Stimulated activated CD4-positive, alpha-beta T cell treated with anti-CD3 and anti-CD28 coated beads, Interleukin-12 subunit alpha, Interleukin-12 subunit beta, amount 100 ng/mL, for 24 hours (primary cell): ENCODE data around the gene FGFR3.

Experiments used
- DNase-seq, 2 experiments: peaks; one replicate each; pipeline ENCODE4 v3.0.0-alpha.2; 2020; ENCODE audit warnings: low read depth in 2 of 2

The FGFR3 gene

DNA sequence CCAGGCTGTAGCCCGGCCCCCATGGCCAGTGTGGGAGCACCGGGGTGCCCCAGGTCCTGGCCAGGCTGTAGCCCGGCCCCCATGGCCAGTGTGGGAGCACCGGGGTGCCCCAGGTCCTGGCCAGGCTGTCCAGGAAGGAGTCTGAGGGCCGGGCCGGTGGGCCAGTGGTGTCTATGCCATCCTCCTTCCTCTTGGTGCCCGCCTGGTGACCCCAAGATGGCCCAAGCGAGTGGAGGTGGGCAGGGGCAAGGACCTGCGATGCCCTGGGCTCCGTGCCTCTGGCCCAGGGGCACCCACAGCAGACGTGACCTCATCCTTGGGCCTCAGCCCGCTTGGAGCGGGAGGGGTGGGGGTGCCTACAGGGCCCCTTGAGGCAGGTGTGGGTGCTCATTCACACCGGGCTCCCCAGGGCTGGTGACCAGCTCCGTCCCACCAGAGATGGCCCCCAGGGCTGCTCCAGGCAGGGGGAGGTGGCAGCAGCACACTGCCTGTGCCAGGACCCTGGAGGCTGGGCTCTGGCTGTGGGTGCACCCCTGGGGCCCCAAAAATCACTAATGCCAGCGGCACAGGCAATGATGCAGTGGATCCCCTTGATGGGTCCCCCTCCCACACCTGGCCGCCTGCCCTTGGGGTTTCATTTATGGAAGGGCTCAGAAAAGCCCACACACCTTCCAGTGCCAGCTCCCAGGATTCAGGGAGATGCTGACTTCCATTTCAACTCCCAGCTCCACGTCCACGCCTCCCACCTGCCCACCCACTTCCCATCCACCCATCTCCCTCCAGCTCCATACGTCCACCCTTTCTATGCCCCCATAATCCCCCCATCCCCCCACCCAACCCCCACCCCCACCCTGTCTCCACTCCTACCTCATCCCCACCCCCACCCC is 36.0 kb upstream of the FGFR3 start:
- no peak for DNase-seq

DNA sequence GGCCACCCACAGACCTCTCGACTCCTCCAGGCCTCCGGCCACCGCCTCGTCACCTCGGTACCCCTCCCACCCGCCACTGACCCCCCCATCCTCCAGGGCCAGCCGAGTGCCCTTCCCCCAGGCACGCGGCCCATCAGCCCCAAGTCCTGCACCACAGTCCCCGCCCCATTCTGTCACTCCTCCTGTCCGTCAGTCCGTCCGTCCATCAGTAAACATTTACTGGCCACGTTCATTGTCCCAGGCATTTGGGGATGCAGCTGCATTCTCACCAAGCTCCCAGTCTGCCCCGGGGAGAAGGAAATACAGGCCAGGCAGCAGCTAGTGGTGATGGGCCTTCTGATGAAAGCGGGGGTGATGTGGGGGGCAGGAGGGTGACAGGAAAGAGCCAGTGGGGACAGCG is 35.3 kb upstream of the FGFR3 start:
- no peak for DNase-seq

DNA sequence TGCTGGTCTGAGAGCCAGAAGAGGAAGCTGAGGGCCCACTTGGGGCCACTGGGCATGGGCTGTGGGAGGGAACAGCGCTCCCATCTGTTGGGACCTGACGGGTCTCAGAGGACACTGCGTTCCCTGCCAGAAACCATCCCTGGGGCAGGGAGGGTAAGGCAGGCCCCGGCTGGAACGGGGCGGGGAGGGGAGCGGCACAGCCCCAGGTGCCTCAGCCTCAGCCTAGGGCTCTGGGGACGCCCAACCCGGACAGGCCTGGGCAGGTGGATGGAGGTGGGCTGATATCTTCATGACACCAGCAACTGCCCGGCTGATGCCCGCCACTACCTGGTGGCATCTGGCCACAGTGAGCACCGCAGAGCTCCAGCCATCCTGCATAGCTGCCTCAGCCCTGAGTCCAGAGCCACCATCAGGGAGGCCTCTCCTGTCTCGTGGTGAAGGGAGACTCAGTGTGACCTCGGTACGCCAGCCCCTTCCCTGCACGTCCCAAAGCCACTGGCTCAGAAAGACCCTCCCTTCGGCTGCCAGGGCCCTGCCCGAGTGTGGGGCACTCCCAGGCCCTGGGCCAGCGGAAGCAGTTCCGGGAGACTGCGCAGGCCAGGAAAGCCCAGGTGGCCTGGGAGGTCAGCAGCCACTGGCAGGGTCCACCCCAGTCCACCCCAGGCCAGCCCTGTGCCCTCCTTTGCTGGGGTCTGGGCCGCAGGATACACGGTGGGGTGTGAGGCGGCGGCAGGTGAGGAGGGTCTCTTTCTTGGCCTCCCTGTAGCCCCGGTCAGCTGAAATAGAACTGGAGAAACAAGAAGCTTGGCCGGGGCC is 34.6 kb upstream of the FGFR3 start:
- no peak for DNase-seq

DNA sequence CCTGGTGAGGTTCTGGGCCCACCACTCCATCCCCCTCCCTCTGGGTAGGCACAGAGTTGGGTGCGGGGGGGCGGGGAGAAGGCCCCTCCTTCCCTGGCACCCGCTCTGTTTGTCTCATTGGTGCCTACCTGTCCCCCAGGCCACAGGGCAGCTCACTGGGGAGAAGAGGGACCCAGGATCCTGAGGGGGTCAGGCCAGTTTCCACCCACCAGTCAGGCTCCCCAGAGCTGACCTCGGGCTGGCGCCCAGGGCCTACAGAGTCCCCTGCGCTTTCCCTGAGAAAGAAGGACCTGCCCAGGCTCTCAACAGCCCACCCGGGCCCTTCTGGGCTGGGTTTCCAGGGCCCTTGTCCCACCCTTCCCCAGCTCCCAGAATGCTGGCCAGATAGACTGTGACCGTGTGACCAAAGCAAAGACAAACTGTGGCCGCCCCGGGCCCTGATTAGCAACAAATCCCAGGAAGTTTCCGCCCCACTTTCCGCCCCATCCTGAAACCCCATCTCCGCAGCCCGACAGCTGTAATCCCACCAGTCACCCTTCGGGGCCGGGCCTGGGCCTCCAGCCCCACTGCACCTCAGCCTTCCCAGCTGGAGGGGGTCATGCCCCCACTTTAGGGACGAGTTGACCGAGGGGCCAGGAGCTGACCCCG is 33.8 kb upstream of the FGFR3 start:
- no peak for DNase-seq

DNA sequence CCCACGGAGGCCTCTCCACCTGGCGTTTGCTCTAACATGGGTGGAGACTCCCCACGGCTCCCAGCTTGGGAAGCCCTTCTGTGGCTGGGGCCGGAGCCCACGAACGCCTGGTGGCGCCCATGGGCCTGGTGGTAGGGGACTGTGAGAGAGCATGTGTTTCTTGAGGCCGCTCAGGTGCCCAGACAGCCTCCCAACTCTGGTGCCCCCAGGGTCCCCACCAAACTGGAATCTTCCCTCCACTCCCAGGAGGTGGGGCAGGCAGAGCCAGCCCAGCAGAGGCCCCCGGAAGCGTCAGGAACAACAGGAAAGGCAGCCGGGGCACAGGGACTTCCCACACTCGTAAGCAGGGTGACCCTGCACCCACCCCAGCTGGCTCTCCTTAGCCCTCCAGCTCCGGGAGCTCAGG is 33.3 kb upstream of the FGFR3 start:
- DNase-seq: no peak

DNA sequence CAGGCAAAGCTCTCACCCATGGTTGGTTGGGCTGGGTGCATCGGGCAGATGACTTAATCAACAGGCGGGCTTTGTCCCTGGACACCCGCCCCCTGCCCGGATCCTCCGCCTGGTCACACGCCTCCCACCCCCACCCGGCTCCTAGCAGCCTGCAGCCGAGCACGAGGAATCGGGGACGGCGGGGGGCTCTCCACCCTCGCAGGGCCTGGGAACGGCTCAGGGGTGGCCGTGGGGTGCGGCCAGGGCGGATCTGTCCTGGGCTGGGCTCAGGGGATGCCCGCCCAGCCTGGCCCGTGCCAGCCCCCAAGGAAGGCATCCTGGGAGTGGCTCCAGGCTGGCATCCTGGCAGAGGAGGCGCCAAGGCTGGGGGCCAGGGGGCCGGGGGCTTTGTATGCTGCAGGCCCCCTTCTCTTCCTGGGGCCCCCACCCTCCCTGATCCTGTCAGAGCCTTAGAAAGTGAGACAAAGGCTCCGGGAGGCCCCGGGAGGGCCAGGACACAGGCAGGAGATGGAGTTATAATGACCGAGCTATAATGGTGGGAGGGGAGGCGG is 32.5 kb upstream of the FGFR3 start:
- DNase-seq: no peak

DNA sequence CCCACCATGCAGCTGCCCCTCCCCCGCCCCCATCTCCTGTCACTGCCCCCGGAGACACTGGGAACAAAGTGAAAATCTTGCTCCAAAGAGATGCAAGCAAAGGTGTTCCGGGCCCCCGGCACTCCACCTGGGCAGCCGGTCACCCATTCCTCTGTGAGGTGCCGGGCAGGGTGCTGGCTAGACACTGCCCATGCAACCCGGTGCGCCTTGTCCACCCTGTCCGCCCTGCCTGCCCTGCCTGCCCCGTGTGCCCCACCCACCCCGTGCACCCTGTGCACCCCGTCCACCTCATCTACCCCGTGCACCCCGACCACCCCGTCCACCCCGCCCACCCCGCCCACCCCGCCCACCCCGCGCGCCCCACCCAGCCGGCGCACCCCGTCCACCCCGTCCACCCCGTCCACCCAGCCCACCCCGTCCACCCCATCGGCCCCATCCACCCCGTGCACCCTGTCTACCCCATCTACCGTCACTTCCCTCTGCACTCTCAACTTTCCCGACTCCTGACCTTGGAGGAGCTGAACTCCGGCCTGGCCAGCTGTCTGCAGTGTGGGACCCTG is 31.9 kb upstream of the FGFR3 start:
- DNase-seq: no peak

DNA sequence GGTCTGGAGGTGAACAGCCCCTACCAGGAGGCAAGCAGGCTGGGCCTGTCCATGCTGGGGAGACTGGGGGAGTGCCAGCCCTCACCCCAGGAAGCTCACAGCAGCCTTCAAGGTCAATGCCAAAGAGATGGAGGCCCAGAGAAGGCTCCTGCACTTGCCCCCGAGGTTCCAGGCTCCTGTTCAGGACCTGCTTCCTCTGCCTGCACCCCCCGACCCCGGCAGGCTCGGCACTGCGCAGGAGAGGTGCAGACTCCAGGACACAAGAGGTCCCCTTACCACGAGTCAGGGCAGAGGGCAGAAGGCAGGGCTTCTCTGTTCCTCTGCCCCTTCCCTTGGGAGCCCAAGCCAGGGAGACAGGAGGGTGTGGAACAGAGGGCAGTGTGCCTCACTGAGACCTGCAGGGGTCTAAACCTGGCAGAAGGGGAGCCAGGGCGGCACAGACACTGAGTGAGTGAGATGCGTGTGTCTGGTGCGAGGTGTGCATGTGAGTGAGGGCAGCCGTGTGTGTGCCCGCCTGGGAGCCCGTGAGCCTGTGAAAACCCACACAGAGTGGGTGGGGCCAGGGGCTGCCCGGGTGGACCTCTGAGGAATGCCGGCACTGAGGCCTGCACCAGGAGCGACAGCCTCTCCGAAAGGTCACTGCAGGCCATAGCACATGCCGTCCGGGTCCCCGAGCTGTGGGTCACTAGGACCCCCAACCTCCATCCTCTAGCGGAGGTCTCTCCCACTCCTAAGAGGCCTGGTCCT is 30.7 kb upstream of the FGFR3 start:
- DNase-seq: no peak

DNA sequence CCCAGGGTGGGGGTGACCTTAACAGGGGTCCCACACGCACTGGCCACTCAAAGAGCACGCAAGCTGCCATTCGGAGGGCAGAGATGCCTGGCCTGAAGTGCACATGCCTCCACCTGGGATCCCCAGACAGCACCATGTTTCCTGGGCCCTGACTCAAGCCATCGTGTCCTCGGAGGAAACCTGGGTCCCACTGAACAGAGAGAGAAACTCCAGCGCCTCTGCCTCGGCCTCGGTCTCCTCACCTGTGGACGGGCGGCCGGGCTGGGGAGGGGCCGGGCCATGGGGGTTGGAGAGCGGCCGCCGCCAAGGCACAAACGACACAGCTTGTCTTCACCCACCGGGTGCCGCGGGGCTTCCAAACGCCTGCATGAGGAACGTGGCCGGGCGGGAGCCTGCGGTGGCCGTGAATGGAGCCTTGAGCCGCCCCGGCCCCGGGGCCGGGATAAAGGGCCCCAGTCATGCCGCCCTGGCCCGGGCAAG is 30.0 kb upstream of the FGFR3 start:
- no peak for DNase-seq

DNA sequence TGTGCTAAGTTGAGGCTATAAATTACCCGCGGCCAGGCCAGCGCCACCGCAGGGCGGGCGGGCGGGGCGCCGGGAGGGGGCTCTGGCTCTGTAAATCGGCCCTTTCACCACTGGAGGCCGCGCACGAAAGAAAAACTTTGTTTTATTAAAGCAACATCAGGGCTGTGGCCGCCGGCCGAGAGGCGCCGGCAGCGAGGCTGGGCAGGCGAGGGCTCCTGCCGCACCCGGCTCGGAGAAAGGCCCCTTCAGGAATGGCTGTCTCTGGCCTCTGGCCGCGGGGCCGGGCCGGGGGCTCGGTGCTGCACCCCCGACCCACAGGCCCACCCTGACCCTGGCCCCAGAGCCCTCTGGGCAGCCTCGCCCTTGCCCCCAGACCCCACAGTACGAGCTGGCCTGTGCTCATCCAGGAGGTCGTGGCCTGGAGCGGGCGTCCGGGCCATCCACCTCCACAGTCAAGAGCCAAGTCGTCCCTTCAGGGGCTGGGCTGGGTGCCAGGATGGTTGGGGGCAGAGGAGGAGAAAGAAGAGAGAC is 29.5 kb upstream of the FGFR3 start:
- no peak for DNase-seq

DNA sequence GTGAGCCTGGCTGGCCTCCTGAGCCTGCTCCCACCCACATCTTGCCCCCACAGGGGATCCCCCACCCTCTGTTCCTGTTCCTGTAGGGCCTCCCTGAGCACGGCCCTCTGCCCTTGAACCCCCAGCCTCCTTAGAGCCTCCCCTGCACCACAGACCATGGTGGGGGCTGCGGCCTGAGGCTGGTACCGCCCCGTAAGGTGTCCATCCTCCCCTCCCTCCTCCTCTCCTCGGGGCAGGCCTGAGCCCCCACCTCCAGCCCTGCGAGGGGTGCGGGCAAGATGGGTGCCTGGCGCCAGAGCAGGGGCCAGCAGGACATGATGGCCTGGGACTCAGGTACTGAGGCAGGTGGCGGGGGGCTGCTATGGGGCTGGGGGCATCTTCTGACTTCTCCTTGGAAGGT is 28.4 kb upstream of the FGFR3 start:
- no peak for DNase-seq

DNA sequence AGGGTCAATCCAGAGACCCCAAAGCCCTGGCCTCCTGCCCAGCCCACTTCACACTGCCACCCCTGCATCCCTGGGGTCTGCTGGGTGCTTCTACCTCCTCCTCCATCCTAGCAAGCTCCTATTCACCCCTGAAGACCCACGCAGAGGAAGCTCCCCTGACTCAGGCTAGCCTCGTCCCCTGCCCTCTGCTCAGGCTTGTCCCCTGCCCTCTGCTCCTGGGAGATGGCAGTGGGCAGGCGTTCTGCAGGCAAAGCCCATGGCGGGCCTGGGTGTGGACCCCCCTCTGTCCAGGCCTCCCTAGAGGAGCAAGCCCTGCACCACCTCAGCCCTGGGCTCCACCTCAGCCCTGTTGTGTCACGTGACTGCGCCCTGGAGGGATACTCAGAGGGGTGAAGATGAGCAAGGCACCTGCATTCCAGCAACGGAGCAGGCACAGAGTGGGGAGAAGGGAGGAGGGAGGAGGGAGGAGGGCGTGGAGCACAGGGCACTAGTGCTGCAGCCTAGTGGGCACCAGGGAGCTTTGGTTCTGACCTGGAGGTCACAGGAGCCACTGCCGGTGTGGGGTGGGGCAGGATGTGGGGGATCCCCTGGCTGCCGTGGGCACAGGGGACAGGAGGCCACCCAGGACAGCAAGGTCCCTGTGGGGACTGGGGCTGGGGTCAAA is 27.6 kb upstream of the FGFR3 start:
- DNase-seq: no peak

DNA sequence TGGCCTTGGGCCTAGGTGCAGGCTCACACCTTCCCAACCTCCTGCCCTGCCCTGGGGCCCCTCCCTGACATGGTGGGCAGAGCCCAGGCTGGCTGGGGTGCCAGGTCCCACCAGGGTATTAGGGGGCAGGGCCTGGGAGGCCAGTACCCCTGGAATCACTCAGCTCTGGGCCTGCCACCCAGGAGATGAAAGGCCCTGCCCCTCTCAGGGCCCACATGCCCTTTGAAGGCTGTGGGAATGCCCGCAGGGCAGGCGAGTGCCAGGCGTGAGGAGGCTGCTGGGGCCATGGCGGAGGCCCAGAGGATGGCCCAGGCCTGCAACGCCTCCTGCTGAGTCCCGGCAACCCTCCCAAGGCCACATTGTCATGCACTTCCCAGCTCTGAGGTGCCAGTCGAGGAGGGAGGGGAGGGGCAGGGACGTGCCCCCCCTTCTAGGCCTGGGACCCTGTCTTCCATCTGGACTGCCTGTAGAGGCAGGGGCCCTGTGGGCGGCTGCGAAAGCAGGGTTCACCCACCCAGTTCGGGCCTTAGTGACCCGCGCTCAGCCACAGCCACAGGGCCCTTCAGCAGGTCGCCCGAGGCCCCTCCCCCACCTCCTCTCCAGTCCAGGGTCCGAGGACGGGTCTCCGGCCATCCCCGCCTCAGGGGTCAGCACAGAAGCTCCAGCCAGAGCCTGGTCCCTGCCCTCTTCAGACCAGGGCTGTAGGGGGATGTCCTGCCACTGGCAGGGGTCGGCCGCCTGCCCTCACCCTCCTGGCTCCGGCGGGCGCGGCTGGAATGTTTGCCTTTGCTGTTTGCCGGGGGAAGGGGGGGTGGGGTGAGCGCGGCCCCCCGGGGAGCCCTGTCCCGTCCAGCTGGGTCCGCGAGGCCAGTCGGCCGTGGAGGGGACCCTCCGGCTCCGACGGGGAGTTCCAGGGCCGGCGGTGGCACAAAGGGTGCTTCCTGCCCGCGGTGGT is 26.7 kb upstream of the FGFR3 start:
- DNase-seq: no peak

DNA sequence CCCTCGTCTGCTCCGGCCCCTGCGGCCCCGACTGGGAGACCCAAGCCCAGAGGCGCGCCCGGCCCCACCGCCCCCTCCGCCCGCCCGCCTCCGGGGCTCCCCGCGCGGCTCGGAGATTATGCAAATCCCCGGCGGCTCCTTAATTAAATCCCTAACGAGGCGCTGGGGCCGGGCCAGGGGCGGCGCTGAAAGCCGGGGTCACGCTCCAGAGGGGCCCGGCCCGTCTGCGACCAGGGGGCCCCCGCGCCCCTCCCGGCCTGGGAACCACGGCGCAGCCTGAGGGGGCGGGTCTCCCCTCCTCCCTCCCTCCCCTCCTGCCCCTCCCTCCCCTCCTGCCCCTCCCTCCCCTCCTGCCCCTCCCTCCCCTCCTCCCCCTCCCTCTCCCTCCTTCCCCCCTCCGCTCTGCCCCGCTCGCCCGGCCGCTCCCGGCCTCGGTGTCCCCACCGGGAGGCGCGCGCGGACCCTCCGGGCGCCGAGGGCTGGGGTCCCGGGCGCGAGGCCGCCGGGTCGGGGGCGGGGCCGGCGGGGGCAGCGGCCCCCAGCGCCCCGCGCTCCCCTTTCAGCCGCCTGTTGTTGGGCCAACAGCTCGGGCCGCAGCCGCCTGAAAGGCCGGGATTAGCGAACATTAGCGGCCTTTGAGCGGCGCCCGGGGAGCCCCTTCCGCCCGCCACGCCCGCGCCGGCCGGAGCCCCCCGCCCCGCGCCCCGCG is 25.9 kb upstream of the FGFR3 start:
- DNase-seq: no peak

DNA sequence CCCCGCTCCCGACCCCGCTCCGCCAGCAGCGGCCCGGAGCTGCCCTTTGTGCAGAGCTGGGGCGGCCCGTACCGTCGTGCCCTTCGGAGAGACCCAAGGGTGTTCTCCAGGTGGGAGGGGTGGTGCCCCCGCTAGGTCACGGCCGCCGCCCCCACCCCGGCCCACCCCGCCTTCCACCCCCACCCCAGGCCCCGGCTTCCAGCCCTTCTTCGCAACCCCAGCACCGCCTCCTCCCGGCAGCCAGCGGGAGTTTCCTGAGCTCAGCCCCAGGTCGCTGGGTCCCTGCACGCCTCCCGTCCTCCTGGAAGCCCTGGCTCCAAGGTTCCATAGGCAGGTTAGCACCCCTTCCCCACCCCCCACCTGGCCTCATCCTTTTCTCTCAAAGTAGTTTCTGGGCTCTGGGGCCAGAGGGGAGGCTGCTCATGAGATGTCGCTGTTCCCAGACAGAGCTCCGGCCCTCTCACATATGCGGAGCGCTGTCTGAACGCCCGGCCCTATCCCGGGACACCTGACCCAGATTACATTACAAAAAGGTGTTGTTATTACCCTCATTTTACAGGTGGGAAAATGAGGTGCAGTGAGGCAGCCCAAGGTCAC is 25.2 kb upstream of the FGFR3 start:
- DNase-seq: no peak

DNA sequence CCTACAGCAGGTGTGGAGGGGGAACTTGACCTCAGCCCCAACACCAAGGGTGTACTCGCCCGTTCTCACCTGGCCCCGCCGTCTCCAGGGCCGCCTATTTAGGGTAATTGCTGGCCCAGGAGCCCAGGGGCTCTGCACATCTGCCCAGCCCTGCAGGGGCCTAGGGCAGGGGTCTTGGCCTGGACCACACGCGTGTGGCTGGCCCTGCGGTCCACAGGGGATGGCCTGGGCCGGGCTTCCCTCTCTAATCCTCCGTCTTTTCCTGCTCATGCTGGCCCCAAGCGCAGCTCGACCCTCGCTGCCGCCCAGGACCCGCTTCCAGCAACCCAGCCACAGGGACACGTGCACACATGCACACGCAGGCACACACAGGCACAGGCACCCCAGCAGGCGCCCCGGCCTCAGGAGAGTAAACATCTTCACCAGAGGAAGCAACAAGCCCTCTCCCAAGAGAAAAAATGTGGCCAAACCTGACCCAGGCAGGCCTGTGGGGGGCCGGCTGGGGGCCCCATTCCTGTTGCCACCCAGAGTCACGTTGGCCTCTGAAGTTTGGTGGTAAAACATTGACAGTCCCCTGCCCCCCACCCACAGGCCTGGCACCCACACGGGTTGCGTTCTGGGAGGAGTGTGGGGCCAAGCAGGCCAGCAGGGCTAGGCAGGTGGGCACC is 24.6 kb upstream of the FGFR3 start:
- DNase-seq: no peak

DNA sequence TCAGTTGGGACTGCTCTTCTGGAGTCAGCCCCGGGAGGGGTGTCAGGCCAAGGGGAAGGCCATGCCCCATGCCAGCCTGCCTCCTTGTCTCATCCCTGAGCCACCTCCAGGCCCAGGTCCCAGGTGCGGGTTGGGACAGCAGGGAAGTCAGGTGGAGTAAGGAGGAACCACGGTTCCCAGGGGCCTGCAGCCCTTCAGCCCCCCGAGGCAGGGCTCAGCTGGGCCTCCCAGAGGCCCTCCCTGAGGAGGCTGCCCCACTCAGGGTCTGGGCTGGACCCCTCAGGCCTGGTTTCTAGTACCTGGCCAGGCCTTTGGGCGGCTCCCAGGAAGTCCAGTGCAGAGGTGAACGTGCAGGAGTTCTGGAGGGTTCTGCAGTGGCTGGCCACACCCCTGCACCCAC is 23.4 kb upstream of the FGFR3 start:
- DNase-seq: no peak
